Effector memory CD4-positive, alpha-beta T cell (primary cell): ENCODE measurements around the gene SAMD11.

Experiments used
- DNase-seq, 3 donors: peaks; one replicate each; pipeline ENCODE4 v3.0.0-alpha.2; 2020
- H3K27ac ChIP-seq: 2 replicates; pipeline ENCODE4 v1.7.0; 2013; ENCODE audit warnings: mild to moderate bottlenecking, low read length, moderate library complexity; ENCODE audit not compliant: insufficient read depth, poor library complexity, severe bottlenecking
- H3K27me3 ChIP-seq: replicated peaks from 2 replicates; pipeline ENCODE4 v1.7.0; 2013; ENCODE audit warnings: mild to moderate bottlenecking, low read length; ENCODE audit not compliant: insufficient read depth, control insufficient read depth, poor library complexity, severe bottlenecking
- H3K36me3 ChIP-seq: 2 replicates; pipeline ENCODE4 v1.7.0; 2013; ENCODE audit warnings: mild to moderate bottlenecking, low read length, moderate library complexity; ENCODE audit not compliant: control insufficient read depth, insufficient read depth
- H3K4me1 ChIP-seq: 2 replicates; pipeline ENCODE4 v1.7.0; 2013; ENCODE audit warnings: low read length, mild to moderate bottlenecking; ENCODE audit not compliant: control insufficient read depth, insufficient read depth, poor library complexity, severe bottlenecking
- H3K4me3 ChIP-seq: 2 replicates; pipeline ENCODE4 v1.7.0; 2013; ENCODE audit warnings: low read length, low read depth, mild to moderate bottlenecking; ENCODE audit not compliant: insufficient read depth, poor library complexity, severe bottlenecking
- H3K9me3 ChIP-seq: 2 replicates; pipeline ENCODE4 v1.7.0; 2013; ENCODE audit warnings: mild to moderate bottlenecking, low read length, moderate library complexity; ENCODE audit not compliant: control insufficient read depth

Gene SAMD11

GRCh38 chr1:932776-933602 lies 9.3 kb downstream of the SAMD11 start:
- Histone ChIP-seq H3K27me3 (peaks cover 20% of the 10 kb centered on the region), H3K36me3 (no peaks in the 10 kb centered on the region), H3K4me3 (no peak overlapping the region), H3K27ac (no peak overlapping the region), H3K4me1 (no peaks in the 10 kb centered on the region), H3K9me3 (no peaks in the 10 kb centered on the region)
- no peak for DNase-seq

GRCh38 chr1:933603-933940 lies 9.8 kb downstream of the SAMD11 start:
- peaks cover 20% of the 10 kb centered on the region for H3K27me3 ChIP-seq
- no peak for DNase-seq
- no peaks in the 10 kb centered on the region for H3K36me3 ChIP-seq
- H3K4me1 ChIP-seq: no peaks in the 10 kb centered on the region
- H3K9me3 ChIP-seq: no peaks in the 10 kb centered on the region
- H3K27ac ChIP-seq: no peak overlapping the region
- no peak overlapping the region for H3K4me3 ChIP-seq

DNA sequence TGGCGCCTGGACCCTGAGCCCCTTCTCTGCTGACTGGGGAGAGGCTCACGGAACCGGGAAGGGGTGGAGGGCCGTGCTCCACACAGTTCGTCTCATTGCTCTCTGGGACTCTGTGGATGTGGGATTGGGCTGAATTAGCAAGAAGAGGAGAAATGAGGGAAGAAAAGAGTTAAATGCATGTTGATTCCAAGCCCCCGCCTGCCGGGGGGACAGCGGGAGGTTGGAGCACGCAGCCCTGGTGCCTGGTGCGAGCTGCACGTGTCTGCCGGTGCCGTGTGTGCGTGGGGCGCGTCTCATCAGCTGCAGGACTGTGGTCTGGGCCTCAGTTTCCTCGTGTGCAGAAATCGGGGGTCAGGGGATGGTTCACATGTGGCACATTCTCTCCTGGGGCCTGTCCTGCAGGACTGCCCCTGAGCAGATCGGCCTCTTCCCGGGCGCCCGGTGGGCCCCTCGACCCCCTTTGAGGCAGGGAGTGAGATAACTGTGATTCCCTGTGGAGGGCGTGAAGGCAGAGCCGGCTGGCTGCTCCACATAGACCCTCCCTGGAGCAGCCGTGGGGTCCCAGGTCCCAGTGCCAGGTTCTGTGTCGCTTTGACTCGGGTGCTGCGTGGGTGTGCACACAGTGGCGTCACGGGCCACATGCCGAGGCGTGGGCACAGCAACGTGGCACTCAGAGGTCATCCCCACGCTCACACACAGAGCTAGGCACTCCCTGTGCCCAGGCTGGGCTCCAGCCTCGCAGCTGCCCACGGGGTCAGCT lies 11.4 kb downstream of the SAMD11 start:
- H3K4me1 ChIP-seq: no peaks in the 10 kb centered on the region
- H3K9me3 ChIP-seq: no peaks in the 10 kb centered on the region
- H3K4me3 ChIP-seq: no peak overlapping the region
- H3K27me3 ChIP-seq: peaks cover 32% of the 10 kb centered on the region
- no peaks in the 10 kb centered on the region for H3K36me3 ChIP-seq
- no peak overlapping the region for H3K27ac ChIP-seq
- no peak for DNase-seq

DNA sequence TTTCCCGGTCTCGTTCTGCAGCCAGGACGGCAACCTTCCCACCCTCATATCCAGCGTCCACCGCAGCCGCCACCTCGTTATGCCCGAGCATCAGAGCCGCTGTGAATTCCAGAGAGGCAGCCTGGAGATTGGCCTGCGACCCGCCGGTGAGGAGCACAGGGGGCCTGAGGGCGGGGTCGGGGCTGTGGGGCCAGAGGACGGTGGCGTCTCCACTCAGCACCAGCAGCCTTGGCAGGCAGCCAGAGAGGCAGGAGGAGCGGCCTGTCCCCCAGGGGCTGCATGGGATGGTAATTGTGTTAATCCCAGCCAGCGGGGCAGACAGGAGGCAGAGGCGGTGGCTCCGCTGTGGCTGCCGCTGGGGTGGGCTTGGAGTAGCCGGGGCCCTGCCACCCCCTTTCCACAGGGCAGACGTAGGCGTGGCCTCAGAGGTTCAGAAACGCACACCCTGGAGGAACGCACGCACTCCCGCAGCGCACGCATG lies 12.1 kb downstream of the SAMD11 start:
- Histone ChIP-seq H3K27me3 (peaks cover 39% of the 10 kb centered on the region), H3K4me1 (peaks cover 6% of the 10 kb centered on the region), H3K36me3 (no peaks in the 10 kb centered on the region), H3K4me3 (no peak overlapping the region), H3K9me3 (no peaks in the 10 kb centered on the region), H3K27ac (no peak overlapping the region)
- DNase-seq: no peak

- Histone ChIP-seq H3K4me3 (no peak overlapping the region), H3K27me3 (peaks cover 47% of the 10 kb centered on the region)
Measured at GRCh38 chr1:936348-937264, 12.9 kb downstream of the SAMD11 start.

DNA sequence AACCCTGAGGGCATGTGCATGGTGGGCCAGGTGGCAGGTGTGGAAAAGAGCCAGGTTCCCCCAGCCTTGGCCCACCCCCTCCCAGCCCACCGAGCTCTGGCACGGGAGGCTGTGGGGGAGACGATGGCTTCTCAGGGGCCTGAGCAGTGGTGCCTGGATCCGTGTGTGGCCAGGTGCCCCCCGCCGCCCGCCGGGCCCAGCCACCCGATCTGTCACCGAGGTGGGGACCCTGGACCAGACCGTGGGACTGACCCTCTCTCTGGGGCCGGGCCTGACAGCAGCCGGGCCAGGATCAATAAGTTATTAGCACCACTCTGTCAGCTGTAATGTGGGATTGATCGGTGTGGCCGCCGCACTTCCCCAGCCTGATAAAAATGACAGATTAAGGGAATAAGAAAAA lies 13.8 kb downstream of the SAMD11 start:
- Histone ChIP-seq H3K36me3 (no peaks in the 10 kb centered on the region), H3K9me3 (no peaks in the 10 kb centered on the region), H3K4me1 (peaks cover 23% of the 10 kb centered on the region), H3K27me3 (peaks cover 55% of the 10 kb centered on the region), H3K4me3 (no peak overlapping the region), H3K27ac (no peak overlapping the region)
- no peak for DNase-seq

More at GRCh38 chr1:936348-937264, 12.9 kb downstream of the SAMD11 start:
- no peaks in the 10 kb centered on the region for H3K36me3 ChIP-seq
- no peak for DNase-seq
- peaks cover 14% of the 10 kb centered on the region for H3K4me1 ChIP-seq
- no peak overlapping the region for H3K27ac ChIP-seq
- no peaks in the 10 kb centered on the region for H3K9me3 ChIP-seq

GRCh38 chr1:938088-938683 lies 14.5 kb downstream of the SAMD11 start:
- Histone ChIP-seq H3K36me3 (no peaks in the 10 kb centered on the region), H3K27me3 (peaks cover 58% of the 10 kb centered on the region), H3K4me3 (no peak overlapping the region), H3K9me3 (no peaks in the 10 kb centered on the region), H3K27ac (no peak overlapping the region), H3K4me1 (peaks cover 28% of the 10 kb centered on the region)
- DNase-seq: no peak

- no peaks in the 10 kb centered on the region for H3K9me3 ChIP-seq
- no peak for DNase-seq
- H3K36me3 ChIP-seq: no peaks in the 10 kb centered on the region
- peaks cover 55% of the 10 kb centered on the region for H3K27me3 ChIP-seq
- H3K4me1 ChIP-seq: peaks cover 28% of the 10 kb centered on the region
- H3K27ac ChIP-seq: no peak overlapping the region
- no peak overlapping the region for H3K4me3 ChIP-seq
Measured at GRCh38 chr1:938711-939489, 15.2 kb downstream of the SAMD11 start.
